SK-N-SH (cell line): ENCODE measurements around the gene TASOR2. TPM values are rescaled to one million over a fixed set of nuclear protein-coding genes. Genes with fewer than 3 reads are reported as not detected.

Source experiments
- CTCF ChIA-PET: fragments of 300-600, 350-600 bp; formaldehyde crosslinking; extraction: SDS; loops from one replicate; lab custom pipeline; 2021; lab: Yijun Ruan, JAX
- POLR2A ChIA-PET: fragments of 350-600 bp; sonication (Branson Sonifier 250); formaldehyde crosslinking; extraction: SDS; loops from one replicate; lab custom pipeline; 2020; ENCODE audit warnings: antibody characterized with exemption, inconsistent platforms; lab: Yijun Ruan, JAX
- DNase-seq: peaks from one replicate; pipeline ENCODE4 v3.0.0; 2012
- H2AFZ ChIP-seq: fragments of 200-600 bp; sonication (generic); 2 replicates; pipeline ENCODE4 v1.8.1; 2016; ENCODE audit warnings: antibody characterized with exemption, mild to moderate bottlenecking, low read depth
- H3F3A ChIP-seq: fragments of 200-600 bp; sonication (generic); replicated peaks from 2 replicates; pipeline ENCODE3; 2016; ENCODE audit warnings: antibody characterized with exemption, mild to moderate bottlenecking; ENCODE audit not compliant: insufficient read depth
- H3K27ac ChIP-seq, 2 experiments: fragments of 200-500 bp in 1 of 2; fragments of 200-600 bp in 1 of 2; sonication (Bioruptor generic) in 1 of 2; sonication (generic), shearing (Covaris generic) in 1 of 2; 2 replicates each; pipeline versions ENCODE4 v1.5.1 to v1.6.1; 2014 to 2016; ENCODE audit warnings: low read depth in 2 of 2, inconsistent platforms in 1 of 2, low read length in 1 of 2, mild to moderate bottlenecking in 1 of 2, mixed read lengths in 1 of 2
- H3K27me3 ChIP-seq: fragments of 200-600 bp; sonication (generic), shearing (Covaris generic); 2 replicates; pipeline ENCODE4 v1.6.1; 2016; ENCODE audit warnings: mixed run types; ENCODE audit not compliant: insufficient read depth
- H3K36me3 ChIP-seq, 2 experiments: fragments of 200-500 bp in 1 of 2; fragments of 200-600 bp in 1 of 2; sonication (Bioruptor generic) in 1 of 2; sonication (generic) in 1 of 2; replicated peaks in 1 of 2; 2 replicates each; pipeline versions ENCODE3 to v1.5.1; 2014 to 2016; ENCODE audit warnings: low read length in 1 of 2, mild to moderate bottlenecking in 1 of 2; ENCODE audit not compliant: insufficient read depth in 2 of 2, control insufficient read depth in 1 of 2
- H3K4me1 ChIP-seq, 2 experiments: fragments of 200-500 bp in 1 of 2; fragments of 200-600 bp in 1 of 2; sonication (Bioruptor generic) in 1 of 2; sonication (generic), shearing (Covaris generic) in 1 of 2; 2 replicates each; pipeline versions ENCODE4 v1.5.1 to v1.6.1; 2014 to 2016; ENCODE audit warnings: low read depth in 1 of 2, low read length in 1 of 2, mixed run types in 1 of 2; ENCODE audit not compliant: insufficient read depth in 2 of 2, control insufficient read depth in 1 of 2
- H3K4me2 ChIP-seq: fragments of 200-600 bp; sonication (generic), shearing (Covaris generic); 2 replicates; pipeline ENCODE4 v1.6.1; 2017; ENCODE audit warnings: mixed run types
- H3K4me3 ChIP-seq, 2 experiments: fragments of 200-500 bp in 1 of 2; fragments of 200-600 bp in 1 of 2; sonication (Bioruptor generic) in 1 of 2; sonication (generic), shearing (Covaris generic) in 1 of 2; 2 replicates each; pipeline versions ENCODE4 v1.5.1 to v1.8.1; 2014 to 2016; ENCODE audit warnings: low read depth in 2 of 2, inconsistent platforms in 1 of 2, low read length in 1 of 2, mild to moderate bottlenecking in 1 of 2, mixed read lengths in 1 of 2, moderate library complexity in 1 of 2
- H3K79me2 ChIP-seq: fragments of 200-600 bp; sonication (generic); 2 replicates; pipeline ENCODE4 v1.8.1; 2017; ENCODE audit warnings: mild to moderate bottlenecking; ENCODE audit not compliant: insufficient read depth
- H3K9ac ChIP-seq: fragments of 200-600 bp; sonication (generic); 2 replicates; pipeline ENCODE4 v1.6.1; 2017; ENCODE audit warnings: mixed run types
- H3K9me2 ChIP-seq: fragments of 200-600 bp; sonication (generic); 2 replicates; pipeline ENCODE4 v1.6.1; 2017; ENCODE audit warnings: mixed run types
- H3K9me3 ChIP-seq: fragments of 200-600 bp; sonication (generic); 2 replicates; pipeline ENCODE4 v1.6.1; 2017; ENCODE audit warnings: mixed run types, mild to moderate bottlenecking, moderate library complexity
- H4K20me1 ChIP-seq: fragments of 200-600 bp; sonication (generic); 2 replicates; pipeline ENCODE4 v1.6.1; 2017; ENCODE audit warnings: mild to moderate bottlenecking, mixed run types; ENCODE audit not compliant: insufficient read depth
- CHD2 ChIP-seq: fragments of 150-350 bp; IDR thresholded peaks from 2 replicates; pipeline ENCODE4 v1.6.1; 2018; ENCODE audit warnings: low read length; ENCODE audit not compliant: partially characterized antibody
- EP300 ChIP-seq, 2 experiments: IDR thresholded peaks; 2 replicates each; pipeline versions ENCODE4 v1.4.0 to v1.6.1; 2012; ENCODE audit warnings: borderline replicate concordance in 1 of 2, low read depth in 1 of 2, low read length in 1 of 2
- EZH2phosphoT487 ChIP-seq: fragments of 200-600 bp; sonication (generic); IDR thresholded peaks from 2 replicates; pipeline ENCODE4 v1.6.1; 2017; ENCODE audit warnings: low read depth, mixed run types, mild to moderate bottlenecking, antibody characterized with exemption, moderate library complexity, borderline replicate concordance
- FOSL2 ChIP-seq: IDR thresholded peaks from 2 replicates; pipeline ENCODE4 v1.4.0; 2012; ENCODE audit warnings: low read depth, mild to moderate bottlenecking, moderate library complexity, borderline replicate concordance
- GABPA ChIP-seq: IDR thresholded peaks from 2 replicates; pipeline ENCODE4 v1.4.0; 2012; ENCODE audit warnings: low read depth, mild to moderate bottlenecking
- GATA2 ChIP-seq: sonication (generic); formaldehyde crosslinking; IDR thresholded peaks from 2 replicates; pipeline ENCODE4 v1.5.0; 2020; ENCODE audit warnings: mild to moderate bottlenecking, missing genetic modification reagents
- JUND ChIP-seq: IDR thresholded peaks from 2 replicates; pipeline ENCODE4 v1.4.0; 2012
- MEF2A ChIP-seq: IDR thresholded peaks from 2 replicates; pipeline ENCODE4 v1.4.0; 2012; ENCODE audit warnings: low read depth, borderline replicate concordance
- MXI1 ChIP-seq: IDR thresholded peaks from 2 replicates; pipeline ENCODE4 v1.6.1; 2012; ENCODE audit warnings: mild to moderate bottlenecking, low read depth, low read length, improper control_type of control experiment
- NFIC ChIP-seq: IDR thresholded peaks from 2 replicates; pipeline ENCODE4 v1.4.0; 2012; ENCODE audit warnings: borderline replicate concordance
- POLR2AphosphoS5 ChIP-seq: IDR thresholded peaks from 2 replicates; pipeline ENCODE4 v1.6.1; 2012; ENCODE audit warnings: low read depth, low read length
- RAD21 ChIP-seq: IDR thresholded peaks from 2 replicates; pipeline ENCODE4 v1.6.1; 2012; ENCODE audit warnings: mild to moderate bottlenecking, low read length
- RCOR1 ChIP-seq: fragments of 150-350 bp; IDR thresholded peaks from 2 replicates; pipeline ENCODE4 v1.6.1; 2017; ENCODE audit warnings: antibody characterized with exemption, low read length
- RFX5 ChIP-seq: IDR thresholded peaks from 2 replicates; pipeline ENCODE4 v1.6.1; 2012; ENCODE audit warnings: mild to moderate bottlenecking, improper control_type of control experiment, low read length
- RXRA ChIP-seq: IDR thresholded peaks from 2 replicates; pipeline ENCODE4 v1.4.0; 2012; ENCODE audit warnings: low read depth, mild to moderate bottlenecking, borderline replicate concordance
- SMC3 ChIP-seq: IDR thresholded peaks from 2 replicates; pipeline ENCODE4 v1.6.1; 2012; ENCODE audit warnings: low read depth, low read length, improper control_type of control experiment
- WGBS: methylation state at CpG from one replicate; pipeline ENCODE4 v1.1.6; 2017; ENCODE audit warnings: low lambda C conversion rate; 5-methylcytosine and 5-hydroxymethylcytosine counted together
- polyA plus RNA-seq, 3 experiments: library from polyadenylated mRNA; depleted of rRNA; stranded (reverse); fragments of >200 nt; gene quantifications; 2 replicates each; pipeline ENCODE4 v1.2.3, GENCODE V29; 2012
- TF ChIP-seq, protein P1 (sequence below): fragments of 150-350 bp; IDR thresholded peaks from 2 replicates; pipeline ENCODE4 v1.6.1; 2017; ENCODE audit warnings: antibody characterized with exemption, low read length, low read depth, borderline replicate concordance
- TF ChIP-seq, protein P2 (sequence below): IDR thresholded peaks from 2 replicates; pipeline ENCODE4; 2012
- TF ChIP-seq, protein P3 (sequence below): IDR thresholded peaks from 2 replicates; pipeline ENCODE4 v1.6.1; 2012; ENCODE audit warnings: mild to moderate bottlenecking, low read depth, low read length, moderate library complexity

Gene TASOR2
- polyA plus RNA-seq, 1 of the 3 experiments (the other 2 are of a cell fraction) = 21.2 TPM

DNA sequence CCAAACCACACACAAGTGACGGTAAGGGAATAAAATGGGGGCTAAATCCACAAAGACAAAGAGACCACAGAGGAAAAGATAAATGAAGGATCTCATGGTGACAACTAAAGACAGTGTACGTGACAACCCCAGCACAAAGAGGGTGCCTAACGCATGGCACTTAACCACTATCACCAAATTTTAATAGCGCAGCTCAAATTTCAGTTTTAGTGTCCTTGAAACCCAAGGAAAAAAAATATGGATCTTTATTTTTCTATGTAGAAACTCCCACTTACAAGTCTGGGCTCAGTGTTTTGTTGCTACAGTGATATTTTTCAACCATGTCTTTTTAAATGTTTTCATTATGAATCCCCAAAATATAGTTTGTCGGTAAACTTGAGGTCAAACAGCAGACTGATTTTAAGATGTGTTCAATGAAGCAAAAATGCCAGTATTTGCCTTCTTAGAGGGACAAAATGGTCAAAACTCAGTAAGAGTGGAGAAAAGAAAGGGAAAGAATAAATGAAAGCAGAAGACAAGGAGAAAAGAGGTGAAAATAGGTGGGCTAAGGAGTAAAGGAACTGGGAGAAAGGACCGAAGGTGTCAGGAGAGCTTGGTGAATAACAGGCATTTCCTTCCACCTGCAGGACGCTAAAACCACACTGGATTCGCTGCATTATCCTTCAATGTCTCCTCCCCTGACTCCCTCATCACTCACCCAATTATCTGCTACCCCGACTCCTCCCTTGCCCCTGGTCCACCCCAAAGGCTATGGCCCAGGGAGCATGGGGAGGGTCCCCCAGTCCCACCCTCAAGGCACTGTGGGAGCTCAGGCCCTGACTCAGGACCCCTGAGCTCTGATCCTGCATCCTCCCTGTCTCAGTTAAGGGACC is 21.7 kb upstream of the TASOR2 start:
- H4K20me1 ChIP-seq = 0 out of 2 replicates have a peak, but pooled peaks cover 5% of the 10 kb centered on the region
- no peak overlapping the region for H3K9ac ChIP-seq
- H3K4me2 ChIP-seq = no peak overlapping the region
- H3K36me3 ChIP-seq = no peaks in the 10 kb centered on the region
- ChIA-PET POLR2A (no interaction called here), CTCF (interaction anchor here (1.0 to 1.2 kb wide), 3 partner anchors 10 to 221 kb away, joined by 3 to 4 read pairs (median 4); no protein-coding TSS in a partner anchor)
- peaks cover 10% of the 10 kb centered on the region; the same call in 1 of the 2 replicates for H3K79me2 ChIP-seq
- H2AFZ ChIP-seq = no peak overlapping the region
- no peaks in the 10 kb centered on the region for H3K9me2 ChIP-seq
- peaks cover 0 to 20% of the 10 kb centered on the region in 2 experiments; a peak in 2 of 4 replicates for H3K4me1 ChIP-seq
- DNase-seq = no peak
- H3K27ac ChIP-seq = no peak overlapping the region
- H3K4me3 ChIP-seq = no peak overlapping the region
- H3K27me3 ChIP-seq = no peaks in the 10 kb centered on the region
- 95% methylated on average over 9 of the region's 9 CpGs for WGBS
- TF ChIP-seq FOSL2 (no peak), RXRA (no peak), SMC3 (no peak), GATA2 (CRISPR knock-in tag) (no peak), NFIC (no peak), GABPA (no peak), EP300 (IDR thresholded peaks at IDR 0.05; ENCODE audit: borderline replicate concordance in 1 of 2, low read depth in 1 of 2, low read length in 1 of 2) (no peak), MXI1 (no peak), CHD2 (no peak), RFX5 (no peak), RAD21 (no peak), MEF2A (no peak), EZH2phosphoT487 (no peak), RCOR1 (no peak), JUND (no peak), POLR2AphosphoS5 (no peak)
- TF ChIP-seq, protein P1, sequence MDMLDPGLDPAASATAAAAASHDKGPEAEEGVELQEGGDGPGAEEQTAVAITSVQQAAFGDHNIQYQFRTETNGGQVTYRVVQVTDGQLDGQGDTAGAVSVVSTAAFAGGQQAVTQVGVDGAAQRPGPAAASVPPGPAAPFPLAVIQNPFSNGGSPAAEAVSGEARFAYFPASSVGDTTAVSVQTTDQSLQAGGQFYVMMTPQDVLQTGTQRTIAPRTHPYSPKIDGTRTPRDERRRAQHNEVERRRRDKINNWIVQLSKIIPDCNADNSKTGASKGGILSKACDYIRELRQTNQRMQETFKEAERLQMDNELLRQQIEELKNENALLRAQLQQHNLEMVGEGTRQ = no peak
- TF ChIP-seq, protein P2, sequence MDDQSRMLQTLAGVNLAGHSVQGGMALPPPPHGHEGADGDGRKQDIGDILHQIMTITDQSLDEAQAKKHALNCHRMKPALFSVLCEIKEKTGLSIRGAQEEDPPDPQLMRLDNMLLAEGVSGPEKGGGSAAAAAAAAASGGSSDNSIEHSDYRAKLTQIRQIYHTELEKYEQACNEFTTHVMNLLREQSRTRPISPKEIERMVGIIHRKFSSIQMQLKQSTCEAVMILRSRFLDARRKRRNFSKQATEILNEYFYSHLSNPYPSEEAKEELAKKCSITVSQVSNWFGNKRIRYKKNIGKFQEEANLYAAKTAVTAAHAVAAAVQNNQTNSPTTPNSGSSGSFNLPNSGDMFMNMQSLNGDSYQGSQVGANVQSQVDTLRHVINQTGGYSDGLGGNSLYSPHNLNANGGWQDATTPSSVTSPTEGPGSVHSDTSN = no peak
- TF ChIP-seq, protein P3, sequence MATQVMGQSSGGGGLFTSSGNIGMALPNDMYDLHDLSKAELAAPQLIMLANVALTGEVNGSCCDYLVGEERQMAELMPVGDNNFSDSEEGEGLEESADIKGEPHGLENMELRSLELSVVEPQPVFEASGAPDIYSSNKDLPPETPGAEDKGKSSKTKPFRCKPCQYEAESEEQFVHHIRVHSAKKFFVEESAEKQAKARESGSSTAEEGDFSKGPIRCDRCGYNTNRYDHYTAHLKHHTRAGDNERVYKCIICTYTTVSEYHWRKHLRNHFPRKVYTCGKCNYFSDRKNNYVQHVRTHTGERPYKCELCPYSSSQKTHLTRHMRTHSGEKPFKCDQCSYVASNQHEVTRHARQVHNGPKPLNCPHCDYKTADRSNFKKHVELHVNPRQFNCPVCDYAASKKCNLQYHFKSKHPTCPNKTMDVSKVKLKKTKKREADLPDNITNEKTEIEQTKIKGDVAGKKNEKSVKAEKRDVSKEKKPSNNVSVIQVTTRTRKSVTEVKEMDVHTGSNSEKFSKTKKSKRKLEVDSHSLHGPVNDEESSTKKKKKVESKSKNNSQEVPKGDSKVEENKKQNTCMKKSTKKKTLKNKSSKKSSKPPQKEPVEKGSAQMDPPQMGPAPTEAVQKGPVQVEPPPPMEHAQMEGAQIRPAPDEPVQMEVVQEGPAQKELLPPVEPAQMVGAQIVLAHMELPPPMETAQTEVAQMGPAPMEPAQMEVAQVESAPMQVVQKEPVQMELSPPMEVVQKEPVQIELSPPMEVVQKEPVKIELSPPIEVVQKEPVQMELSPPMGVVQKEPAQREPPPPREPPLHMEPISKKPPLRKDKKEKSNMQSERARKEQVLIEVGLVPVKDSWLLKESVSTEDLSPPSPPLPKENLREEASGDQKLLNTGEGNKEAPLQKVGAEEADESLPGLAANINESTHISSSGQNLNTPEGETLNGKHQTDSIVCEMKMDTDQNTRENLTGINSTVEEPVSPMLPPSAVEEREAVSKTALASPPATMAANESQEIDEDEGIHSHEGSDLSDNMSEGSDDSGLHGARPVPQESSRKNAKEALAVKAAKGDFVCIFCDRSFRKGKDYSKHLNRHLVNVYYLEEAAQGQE = no peak
- TF ChIP-seq, all 33 proteins: peak for 0
- Histone ChIP-seq H3F3A (no peaks in the 10 kb centered on the region), H3K9me3 (no peaks in the 10 kb centered on the region)
